ENCODE results near the gene CACNB1. TPM values are rescaled to one million over a fixed set of nuclear protein-coding genes. Genes with fewer than 3 reads are reported as not detected.

CACNB1 gene
- total RNA-seq, 1 experiment from 2014 or later: 20.0 TPM

DNA sequence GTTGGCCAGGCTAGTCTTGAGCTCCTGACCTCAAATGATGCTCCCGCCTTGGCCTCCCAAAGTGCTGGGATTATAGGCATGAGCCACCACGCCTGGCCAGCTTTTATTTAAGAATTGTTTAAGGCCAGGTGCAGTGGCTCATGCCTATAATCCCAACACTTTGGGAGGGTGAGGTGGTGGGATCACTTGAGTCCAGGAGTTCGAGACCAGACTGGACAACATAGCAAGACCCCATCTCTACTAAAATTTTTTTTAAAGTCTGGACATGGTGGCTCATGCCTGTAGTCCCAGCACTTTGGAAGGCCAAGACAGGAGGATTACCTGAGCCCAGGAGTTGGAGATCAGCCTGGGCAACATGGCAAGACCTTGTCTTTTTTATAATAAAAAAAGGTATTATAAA is 51.2 kb downstream of the CACNB1 start:
- H3K4me3 Mint-ChIP-seq: no peak overlapping the region
- no peak overlapping the region for H3K27ac ChIP-seq (ENCODE audit: insufficient read length, low read depth, low read length)
- no peaks in the 10 kb centered on the region for H3K36me3 Mint-ChIP-seq (ENCODE audit: insufficient read depth in 1 of 3, low read depth in 3 of 3)
- H2BK5ac ChIP-seq (ENCODE audit: insufficient read length, low read length): no peak overlapping the region
- no peak overlapping the region for H2BK20ac ChIP-seq (ENCODE audit: low read depth, low read length, poor library complexity, severe bottlenecking)
- H4K5ac ChIP-seq (ENCODE audit: insufficient read length, low read depth, low read length): no peak overlapping the region
- no peaks in the 10 kb centered on the region; a peak in 1 of 5 replicates for H3K9me3 Mint-ChIP-seq
- H2BK15ac ChIP-seq (ENCODE audit: low read depth, low read length): no peak overlapping the region
- peaks cover 29% of the 10 kb centered on the region for H3K27me3 Mint-ChIP-seq (ENCODE audit: low read depth)
- no peak overlapping the region for H4K91ac ChIP-seq (ENCODE audit: insufficient read length, low read depth, low read length)
- no peak overlapping the region for H2BK12ac ChIP-seq (ENCODE audit: insufficient read length, low read depth, low read length)
- no peak overlapping the region for H3K27ac Mint-ChIP-seq
- WGBS (ENCODE audit: extremely low coverage, insufficient read length, low lambda C conversion rate): no CpG with 5 or more reads among the region's 3 CpGs
- H4K8ac ChIP-seq (replicated peaks; ENCODE audit: insufficient read length, low read depth, low read length): no peak overlapping the region
- H3K14ac ChIP-seq (ENCODE audit: insufficient read depth, low read length): no peak overlapping the region
- no peak overlapping the region for H3K9ac ChIP-seq (ENCODE audit: extremely low read depth, insufficient read length, low read length)
- no peak overlapping the region for H3K56ac ChIP-seq (ENCODE audit: insufficient read length, low read depth, low read length)
- DNase-seq: no peak
- no peak overlapping the region for H3K23ac ChIP-seq (ENCODE audit: insufficient read length, low read depth, low read length)
- H3K4me2 ChIP-seq (ENCODE audit: insufficient read depth, insufficient read length, low read length): no peak overlapping the region
- H3K4ac ChIP-seq (ENCODE audit: low read depth, low read length): no peak overlapping the region
- H3K4me1 ChIP-seq (ENCODE audit: insufficient read depth, low read length): no peaks in the 10 kb centered on the region
- H3K18ac ChIP-seq (ENCODE audit: insufficient read length, low read depth, low read length): no peak overlapping the region
- TF ChIP-seq, protein P1, sequence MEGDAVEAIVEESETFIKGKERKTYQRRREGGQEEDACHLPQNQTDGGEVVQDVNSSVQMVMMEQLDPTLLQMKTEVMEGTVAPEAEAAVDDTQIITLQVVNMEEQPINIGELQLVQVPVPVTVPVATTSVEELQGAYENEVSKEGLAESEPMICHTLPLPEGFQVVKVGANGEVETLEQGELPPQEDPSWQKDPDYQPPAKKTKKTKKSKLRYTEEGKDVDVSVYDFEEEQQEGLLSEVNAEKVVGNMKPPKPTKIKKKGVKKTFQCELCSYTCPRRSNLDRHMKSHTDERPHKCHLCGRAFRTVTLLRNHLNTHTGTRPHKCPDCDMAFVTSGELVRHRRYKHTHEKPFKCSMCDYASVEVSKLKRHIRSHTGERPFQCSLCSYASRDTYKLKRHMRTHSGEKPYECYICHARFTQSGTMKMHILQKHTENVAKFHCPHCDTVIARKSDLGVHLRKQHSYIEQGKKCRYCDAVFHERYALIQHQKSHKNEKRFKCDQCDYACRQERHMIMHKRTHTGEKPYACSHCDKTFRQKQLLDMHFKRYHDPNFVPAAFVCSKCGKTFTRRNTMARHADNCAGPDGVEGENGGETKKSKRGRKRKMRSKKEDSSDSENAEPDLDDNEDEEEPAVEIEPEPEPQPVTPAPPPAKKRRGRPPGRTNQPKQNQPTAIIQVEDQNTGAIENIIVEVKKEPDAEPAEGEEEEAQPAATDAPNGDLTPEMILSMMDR (conservative IDR thresholded peaks at IDR 0.05): no peak
- H4K20me1 ChIP-seq (ENCODE audit: control insufficient read depth, insufficient read depth, insufficient read length): no peaks in the 10 kb centered on the region
- H3K4me1 Mint-ChIP-seq: peaks cover 5 to 15% of the 10 kb centered on the region in 2 experiments
- peaks cover 9% of the 10 kb centered on the region; the same call in 1 of the 2 replicates for H3K27me3 ChIP-seq (ENCODE audit: insufficient read depth, low read length)
- no peaks in the 10 kb centered on the region for H3K9me3 ChIP-seq (ENCODE audit: control insufficient read depth, low read depth, low read length)
- no peak overlapping the region for H2BK120ac ChIP-seq (ENCODE audit: low read depth, low read length, poor library complexity, severe bottlenecking)
- H2AK5ac ChIP-seq (ENCODE audit: insufficient read length, low read length): no peak overlapping the region
- H3K23me2 ChIP-seq (ENCODE audit: insufficient read length, low read depth, low read length, poor library complexity, severe bottlenecking): peaks cover 5% of the 10 kb centered on the region
- H3K79me1 ChIP-seq (ENCODE audit: insufficient read depth, low read depth, low read length, poor library complexity, severe bottlenecking): no peaks in the 10 kb centered on the region
- H2AFZ ChIP-seq (ENCODE audit: low read length): no peak overlapping the region
- H3T11ph ChIP-seq (ENCODE audit: low read length): no peak overlapping the region
- no peaks in the 10 kb centered on the region for H3K79me2 ChIP-seq (ENCODE audit: insufficient read depth, low read length)

All from H9 (cell line).